GM12874 (cell line): ENCODE data around the gene TRMT10B.

Experiments used
- CTCF ChIP-seq: IDR thresholded peaks from 2 replicates; pipeline ENCODE4 v1.5.1; 2011; ENCODE audit warnings: low read depth, mild to moderate bottlenecking, control low read depth, low read length, moderate library complexity; ENCODE audit not compliant: insufficient read depth

The TRMT10B gene

GRCh38 chr9:37776328-37776727, 22.7 kb downstream of the TRMT10B start:
- no peak for TF ChIP-seq CTCF

GRCh38 chr9:37778534-37778933, 24.9 kb downstream of the TRMT10B start:
- TF ChIP-seq CTCF: no peak

- TF ChIP-seq CTCF: no peak
Measured at GRCh38 chr9:37784291-37784615, 30.6 kb downstream of the TRMT10B start.

- peak; percentile 21; the same call in 1 of the 2 replicates for TF ChIP-seq CTCF
Measured at GRCh38 chr9:37784616-37785483, 31.2 kb downstream of the TRMT10B start, which contains the start of gene EXOSC3. Gene EXOSC3 (minus strand): TSS chr9:37785064. CDS start chr9:37785044, 20 bp downstream.

- no peak for TF ChIP-seq CTCF
Measured at GRCh38 chr9:37787059-37787458, 33.5 kb downstream of the TRMT10B start.

GRCh38 chr9:37788332-37788731, 34.7 kb downstream of the TRMT10B start:
- no peak for TF ChIP-seq CTCF

GRCh38 chr9:37790096-37790495, 36.5 kb downstream of the TRMT10B start:
- TF ChIP-seq CTCF: no peak
